Liver (tissue), 9 donors: ENCODE measurements around the gene FBXW11. TPM values are rescaled to one million over a fixed set of nuclear protein-coding genes. Genes with fewer than 3 reads are reported as not detected.

Experiments
- DNase-seq: peaks from one replicate; pipeline ENCODE4 v3.0.0-alpha.2; 2017; ENCODE audit warnings: low spot score
- H3K27ac ChIP-seq, 2 donors: one replicate each; pipeline ENCODE4 v1.7.0; 2013; ENCODE audit warnings: inconsistent platforms in 2 of 2, low read length in 2 of 2, control low read depth in 1 of 2, low read depth in 1 of 2, mild to moderate bottlenecking in 1 of 2
- H3K27me3 ChIP-seq, 4 donors: one replicate each; pipeline versions ENCODE4 v1.6.1 to v1.7.0; 2013; ENCODE audit warnings: low read length in 3 of 4, inconsistent platforms in 1 of 4, mild to moderate bottlenecking in 1 of 4, moderate library complexity in 1 of 4; ENCODE audit not compliant: control insufficient read depth in 4 of 4, insufficient read depth in 4 of 4
- H3K36me3 ChIP-seq, 4 donors: one replicate each; pipeline versions ENCODE4 v1.6.1 to v1.7.0; 2013; ENCODE audit warnings: low read length in 3 of 4, mild to moderate bottlenecking in 3 of 4, low read depth in 1 of 4, moderate library complexity in 1 of 4; ENCODE audit not compliant: control insufficient read depth in 4 of 4, insufficient read depth in 3 of 4
- H3K4me1 ChIP-seq, 4 donors: one replicate each; pipeline versions ENCODE4 v1.6.1 to v1.7.0; 2013; ENCODE audit warnings: low read length in 3 of 4, mild to moderate bottlenecking in 3 of 4, moderate library complexity in 1 of 4; ENCODE audit not compliant: control insufficient read depth in 4 of 4, insufficient read depth in 4 of 4
- H3K4me3 ChIP-seq, 3 donors: one replicate each; pipeline versions ENCODE4 v1.6.1 to v1.7.0; 2013; ENCODE audit warnings: low read length in 3 of 3, control low read depth in 1 of 3, low read depth in 1 of 3, mild to moderate bottlenecking in 1 of 3
- H3K9ac ChIP-seq, 2 donors: one replicate each; pipeline ENCODE4 v1.7.0; 2013; ENCODE audit warnings: low read length in 2 of 2, mild to moderate bottlenecking in 2 of 2, moderate library complexity in 2 of 2, control low read depth in 1 of 2, low read depth in 1 of 2
- H3K9me3 ChIP-seq, 4 donors: one replicate each; pipeline versions ENCODE4 v1.6.1 to v1.7.0; 2013; ENCODE audit warnings: low read length in 3 of 4; ENCODE audit not compliant: control insufficient read depth in 4 of 4
- EGR1 ChIP-seq, 2 donors: IDR thresholded peaks; 2 replicates each; pipeline ENCODE4 v1.6.1; 2016 to 2018; ENCODE audit warnings: antibody characterized with exemption in 2 of 2, low read depth in 2 of 2
- FOXA1 ChIP-seq: IDR thresholded peaks from 2 replicates; pipeline ENCODE4 v1.6.1; 2016; ENCODE audit warnings: antibody characterized with exemption
- FOXA2 ChIP-seq: IDR thresholded peaks from 2 replicates; pipeline ENCODE4 v1.6.1; 2016; ENCODE audit warnings: antibody characterized with exemption
- HNF4A ChIP-seq, 2 donors: conservative IDR thresholded peaks; 2 replicates each; pipeline ENCODE4 v1.6.1; 2016; ENCODE audit warnings: antibody characterized with exemption in 2 of 2, mild to moderate bottlenecking in 2 of 2
- HNF4G ChIP-seq: IDR thresholded peaks from 2 replicates; pipeline ENCODE4 v1.6.1; 2016; ENCODE audit warnings: antibody characterized with exemption
- JUND ChIP-seq, 2 donors: IDR thresholded peaks; 2 replicates each; pipeline ENCODE4 v1.6.1; 2016; ENCODE audit warnings: antibody characterized with exemption in 2 of 2
- NR2F2 ChIP-seq: IDR thresholded peaks from 2 replicates; pipeline ENCODE4 v1.6.1; 2016; ENCODE audit warnings: antibody characterized with exemption
- RAD21 ChIP-seq, 2 donors: IDR thresholded peaks; 2 replicates each; pipeline ENCODE4 v1.6.1; 2016; ENCODE audit warnings: antibody characterized with exemption in 2 of 2, mild to moderate bottlenecking in 2 of 2
- RXRA ChIP-seq, 2 donors: IDR thresholded peaks; 2 replicates each; pipeline ENCODE4 v1.6.1; 2017 to 2018; ENCODE audit warnings: antibody characterized with exemption in 2 of 2, mild to moderate bottlenecking in 1 of 2
- TAF1 ChIP-seq: conservative IDR thresholded peaks from 2 replicates; pipeline ENCODE4 v1.6.1; 2016; ENCODE audit warnings: antibody characterized with exemption, mild to moderate bottlenecking
- YY1 ChIP-seq: IDR thresholded peaks from 2 replicates; pipeline ENCODE4 v1.6.1; 2016; ENCODE audit warnings: antibody characterized with exemption, mild to moderate bottlenecking
- WGBS: extraction: QIAGEN DNeasy Blood & Tissue Kit; methylation state at CpG from one replicate; pipeline ENCODE4 v1.1.7; 2013; 5-methylcytosine and 5-hydroxymethylcytosine counted together
- polyA plus RNA-seq, 2 donors: library from polyadenylated mRNA; stranded (reverse) in 1 of 2; unstranded in 1 of 2; fragments of 200-250 nt in 1 of 2; fragments of >200 nt in 1 of 2; fragmentation: Nextera tagmentation in 1 of 2; extraction: Ambion mirVana in 1 of 2; gene quantifications; one replicate each; pipeline versions ENCODE4 v1.2.1 to v1.2.3, GENCODE V29; 2013 to 2015
- total RNA-seq, 2 donors: library from RNA; depleted of rRNA; stranded (reverse); fragments of >200 nt; gene quantifications; one replicate each; pipeline ENCODE4 v1.2.3, GENCODE V29; 2014
- TF ChIP-seq, protein P1 (sequence below): IDR thresholded peaks from 2 replicates; pipeline ENCODE4 v1.6.1; 2016; ENCODE audit warnings: antibody characterized with exemption, mild to moderate bottlenecking
- TF ChIP-seq, protein P2 (sequence below): fragments of 150-350 bp; IDR thresholded peaks from 2 replicates; pipeline ENCODE4 v1.5.1; 2017; ENCODE audit warnings: improper control_type of control experiment, low read depth, low read length; ENCODE audit not compliant: missing input control
- TF ChIP-seq, protein P3 (sequence below): IDR thresholded peaks from 2 replicates; pipeline ENCODE4 v1.6.1; 2016; ENCODE audit warnings: antibody characterized with exemption
- donor health status: healthy.
- donor health status: healthy.
- donor health status: healthy.
- donor health status: healthy.
- donor health status: healthy.

The FBXW11 gene
- total and polyA plus RNA-seq, 4 donors = 11.2 to 37.5 (median 22.0) TPM

DNA sequence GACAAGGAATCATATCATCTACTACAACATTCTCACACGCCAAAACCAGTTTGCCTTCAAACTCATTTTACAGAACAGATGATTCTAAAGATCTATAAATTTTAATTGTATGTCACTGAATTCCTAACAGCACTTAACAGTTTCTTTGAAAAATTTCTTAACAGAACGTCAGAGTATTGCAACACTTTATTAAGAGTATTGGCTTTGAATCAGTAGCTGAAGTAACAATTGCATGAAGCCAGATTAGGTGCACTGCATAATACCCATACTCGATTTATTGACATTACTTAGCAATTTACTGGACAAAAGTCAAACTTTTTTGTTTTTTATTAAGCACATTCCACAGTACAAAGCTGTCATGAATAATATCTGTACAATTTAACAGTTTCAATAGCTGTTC, 145.1 kb downstream of the FBXW11 start:
- Histone ChIP-seq H3K9ac (no peak overlapping the region), H3K27ac (no peak overlapping the region), H3K27me3 (no peaks in the 10 kb centered on the region), H3K4me1 (no peaks in the 10 kb centered on the region), H3K4me3 (no peak overlapping the region), H3K9me3 (no peaks in the 10 kb centered on the region), H3K36me3 (peaks cover 2 to 7% (median 2%) of the 10 kb centered on the region in 4 donors)
- WGBS = 73% methylated on average over 3 of the region's 3 CpGs
- TF ChIP-seq RXRA (IDR thresholded peaks at IDR 0.05) (no peak), HNF4G (no peak), HNF4A (conservative IDR thresholded peaks at IDR 0.05) (no peak), RAD21 (IDR thresholded peaks at IDR 0.05) (no peak), FOXA2 (no peak), NR2F2 (no peak), YY1 (no peak), EGR1 (IDR thresholded peaks at IDR 0.05; ENCODE audit: low read depth in 2 of 2) (no peak), FOXA1 (no peak), TAF1 (no peak), JUND (IDR thresholded peaks at IDR 0.05) (no peak)
- TF ChIP-seq, protein P1, sequence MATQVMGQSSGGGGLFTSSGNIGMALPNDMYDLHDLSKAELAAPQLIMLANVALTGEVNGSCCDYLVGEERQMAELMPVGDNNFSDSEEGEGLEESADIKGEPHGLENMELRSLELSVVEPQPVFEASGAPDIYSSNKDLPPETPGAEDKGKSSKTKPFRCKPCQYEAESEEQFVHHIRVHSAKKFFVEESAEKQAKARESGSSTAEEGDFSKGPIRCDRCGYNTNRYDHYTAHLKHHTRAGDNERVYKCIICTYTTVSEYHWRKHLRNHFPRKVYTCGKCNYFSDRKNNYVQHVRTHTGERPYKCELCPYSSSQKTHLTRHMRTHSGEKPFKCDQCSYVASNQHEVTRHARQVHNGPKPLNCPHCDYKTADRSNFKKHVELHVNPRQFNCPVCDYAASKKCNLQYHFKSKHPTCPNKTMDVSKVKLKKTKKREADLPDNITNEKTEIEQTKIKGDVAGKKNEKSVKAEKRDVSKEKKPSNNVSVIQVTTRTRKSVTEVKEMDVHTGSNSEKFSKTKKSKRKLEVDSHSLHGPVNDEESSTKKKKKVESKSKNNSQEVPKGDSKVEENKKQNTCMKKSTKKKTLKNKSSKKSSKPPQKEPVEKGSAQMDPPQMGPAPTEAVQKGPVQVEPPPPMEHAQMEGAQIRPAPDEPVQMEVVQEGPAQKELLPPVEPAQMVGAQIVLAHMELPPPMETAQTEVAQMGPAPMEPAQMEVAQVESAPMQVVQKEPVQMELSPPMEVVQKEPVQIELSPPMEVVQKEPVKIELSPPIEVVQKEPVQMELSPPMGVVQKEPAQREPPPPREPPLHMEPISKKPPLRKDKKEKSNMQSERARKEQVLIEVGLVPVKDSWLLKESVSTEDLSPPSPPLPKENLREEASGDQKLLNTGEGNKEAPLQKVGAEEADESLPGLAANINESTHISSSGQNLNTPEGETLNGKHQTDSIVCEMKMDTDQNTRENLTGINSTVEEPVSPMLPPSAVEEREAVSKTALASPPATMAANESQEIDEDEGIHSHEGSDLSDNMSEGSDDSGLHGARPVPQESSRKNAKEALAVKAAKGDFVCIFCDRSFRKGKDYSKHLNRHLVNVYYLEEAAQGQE = no peak
- TF ChIP-seq, protein P2, sequence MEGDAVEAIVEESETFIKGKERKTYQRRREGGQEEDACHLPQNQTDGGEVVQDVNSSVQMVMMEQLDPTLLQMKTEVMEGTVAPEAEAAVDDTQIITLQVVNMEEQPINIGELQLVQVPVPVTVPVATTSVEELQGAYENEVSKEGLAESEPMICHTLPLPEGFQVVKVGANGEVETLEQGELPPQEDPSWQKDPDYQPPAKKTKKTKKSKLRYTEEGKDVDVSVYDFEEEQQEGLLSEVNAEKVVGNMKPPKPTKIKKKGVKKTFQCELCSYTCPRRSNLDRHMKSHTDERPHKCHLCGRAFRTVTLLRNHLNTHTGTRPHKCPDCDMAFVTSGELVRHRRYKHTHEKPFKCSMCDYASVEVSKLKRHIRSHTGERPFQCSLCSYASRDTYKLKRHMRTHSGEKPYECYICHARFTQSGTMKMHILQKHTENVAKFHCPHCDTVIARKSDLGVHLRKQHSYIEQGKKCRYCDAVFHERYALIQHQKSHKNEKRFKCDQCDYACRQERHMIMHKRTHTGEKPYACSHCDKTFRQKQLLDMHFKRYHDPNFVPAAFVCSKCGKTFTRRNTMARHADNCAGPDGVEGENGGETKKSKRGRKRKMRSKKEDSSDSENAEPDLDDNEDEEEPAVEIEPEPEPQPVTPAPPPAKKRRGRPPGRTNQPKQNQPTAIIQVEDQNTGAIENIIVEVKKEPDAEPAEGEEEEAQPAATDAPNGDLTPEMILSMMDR = no peak
- TF ChIP-seq, protein P3, sequence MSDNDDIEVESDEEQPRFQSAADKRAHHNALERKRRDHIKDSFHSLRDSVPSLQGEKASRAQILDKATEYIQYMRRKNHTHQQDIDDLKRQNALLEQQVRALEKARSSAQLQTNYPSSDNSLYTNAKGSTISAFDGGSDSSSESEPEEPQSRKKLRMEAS = no peak
- DNase-seq = no peak

DNA sequence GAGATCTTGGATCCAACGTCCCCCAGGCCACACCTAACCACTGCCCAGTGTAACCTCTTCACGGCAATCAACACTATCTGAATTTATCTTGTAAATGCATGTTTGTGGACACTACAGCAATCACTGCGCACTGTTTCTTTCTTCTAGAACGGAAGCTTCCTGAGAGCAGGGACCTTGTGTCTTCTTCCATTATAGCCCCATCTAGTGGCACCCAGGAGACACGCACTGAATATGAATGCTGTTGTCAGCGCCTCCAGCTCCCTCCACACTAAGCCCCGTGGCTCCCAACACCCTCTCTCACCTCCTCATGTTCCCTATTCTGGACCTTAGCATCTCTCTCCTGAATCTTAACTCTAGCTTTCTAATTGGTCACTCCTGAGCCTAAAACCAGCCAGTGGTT, 148.1 kb downstream of the FBXW11 start:
- Histone ChIP-seq H3K36me3 (peaks cover 0 to 4% (median under 1%) of the 10 kb centered on the region in 4 donors), H3K4me3 (no peak overlapping the region), H3K27ac (no peak overlapping the region), H3K27me3 (no peaks in the 10 kb centered on the region), H3K9ac (no peak overlapping the region), H3K9me3 (no peaks in the 10 kb centered on the region), H3K4me1 (no peaks in the 10 kb centered on the region)
- no peak for DNase-seq
- WGBS = 91% methylated on average over 7 of the region's 7 CpGs
- TF ChIP-seq, protein P2 = peak; percentile 19
- peak in 1 of 2 donors; percentile 56 for TF ChIP-seq RAD21 (IDR thresholded peaks at IDR 0.05)
- TF ChIP-seq EGR1 (IDR thresholded peaks at IDR 0.05; ENCODE audit: low read depth in 2 of 2) = no peak
